Loucy (cell line): Measurements from ENCODE around the gene PDE4A.
A peak's percentile ranks its signal among the peaks of the same experiment; 100 is the strongest.

Source experiments
- H2AFZ ChIP-seq: fragments of 200-600 bp; sonication (generic); 2 replicates; pipeline ENCODE4 v1.6.0; 2016; ENCODE audit warnings: antibody characterized with exemption, mild to moderate bottlenecking, low read length, moderate library complexity
- H3F3A ChIP-seq: fragments of 200-600 bp; 2 replicates; pipeline ENCODE4 v1.6.0; 2016; ENCODE audit warnings: antibody characterized with exemption, low read depth, mild to moderate bottlenecking
- H3K27me3 ChIP-seq: fragments of 200-600 bp; sonication (generic); 2 replicates; pipeline ENCODE4 v1.6.1; 2014; ENCODE audit warnings: low read length, mild to moderate bottlenecking; ENCODE audit not compliant: insufficient read depth, poor library complexity, severe bottlenecking
- H3K36me3 ChIP-seq: fragments of 200-600 bp; sonication (generic); 2 replicates; pipeline ENCODE4 v1.6.1; 2016; ENCODE audit warnings: low read length; ENCODE audit not compliant: insufficient read depth
- H3K4me1 ChIP-seq: fragments of 200-600 bp; sonication (generic); 2 replicates; pipeline ENCODE4 v1.5.1; 2014; ENCODE audit warnings: low read length, mild to moderate bottlenecking; ENCODE audit not compliant: insufficient read depth, poor library complexity, severe bottlenecking
- H3K4me2 ChIP-seq: fragments of 200-600 bp; sonication (generic); 2 replicates; pipeline ENCODE4 v1.6.0; 2014; ENCODE audit warnings: antibody characterized with exemption, low read length, low read depth, mild to moderate bottlenecking; ENCODE audit not compliant: poor library complexity, severe bottlenecking
- H3K4me3 ChIP-seq: fragments of 200-600 bp; sonication (generic); 2 replicates; pipeline ENCODE4 v1.5.1; 2014; ENCODE audit warnings: low read length, mild to moderate bottlenecking, mixed read lengths; ENCODE audit not compliant: poor library complexity, severe bottlenecking
- H3K79me2 ChIP-seq: fragments of 200-600 bp; sonication (generic); 2 replicates; pipeline ENCODE4 v1.6.1; 2014; ENCODE audit warnings: low read length; ENCODE audit not compliant: insufficient read depth
- H3K9ac ChIP-seq: fragments of 200-600 bp; sonication (generic); 2 replicates; pipeline ENCODE4 v1.6.0; 2014; ENCODE audit warnings: mild to moderate bottlenecking, low read depth, low read length, moderate library complexity; ENCODE audit not compliant: poor library complexity, severe bottlenecking
- H3K9me2 ChIP-seq: fragments of 200-600 bp; sonication (generic); replicated peaks from 2 replicates; pipeline ENCODE4 v1.6.1; 2016; ENCODE audit warnings: low read depth, low read length, mixed read lengths
- H3K9me3 ChIP-seq: fragments of 200-600 bp; sonication (generic); 2 replicates; pipeline ENCODE4 v1.6.1; 2014; ENCODE audit warnings: mild to moderate bottlenecking, antibody characterized with exemption, low read length, low read depth; ENCODE audit not compliant: insufficient read depth
- H4K20me1 ChIP-seq: fragments of 200-600 bp; sonication (generic); 2 replicates; pipeline ENCODE4 v1.6.0; 2014; ENCODE audit warnings: antibody characterized with exemption, low read length, mild to moderate bottlenecking; ENCODE audit not compliant: insufficient read depth, poor library complexity, severe bottlenecking
- CTCF ChIP-seq: fragments of 200-600 bp; sonication (generic); conservative IDR thresholded peaks from 2 replicates; pipeline ENCODE4 v1.5.1; 2014; ENCODE audit warnings: mild to moderate bottlenecking, antibody characterized with exemption, low read length
- EZH2phosphoT487 ChIP-seq: fragments of 200-600 bp; IDR thresholded peaks from 2 replicates; pipeline ENCODE4 v1.6.1; 2018; ENCODE audit warnings: antibody characterized with exemption, mild to moderate bottlenecking, moderate library complexity, borderline replicate concordance

The PDE4A gene

GRCh38 chr19:10418235-10418484, 2.2 kb upstream of the PDE4A start:
- Histone ChIP-seq H3K4me1 (peaks cover 11% of the 10 kb centered on the region), H3K36me3 (no peaks in the 10 kb centered on the region), H3K4me2 (peak overlapping the region; percentile 87), H2AFZ (0 out of 2 replicates have a peak overlapping the region, but pooled peaks have one; percentile 84), H3K27me3 (no peaks in the 10 kb centered on the region), H3K9me2 (no peaks in the 10 kb centered on the region), H3K4me3 (no peak overlapping the region), H3K9me3 (peaks cover 3% of the 10 kb centered on the region; the same call in 1 of the 2 replicates), H3K9ac (no peak overlapping the region), H3F3A (no peaks in the 10 kb centered on the region), H3K79me2 (no peaks in the 10 kb centered on the region), H4K20me1 (no peaks in the 10 kb centered on the region)
- TF ChIP-seq EZH2phosphoT487 (no peak), CTCF (no peak)

GRCh38 chr19:10418485-10419199, 1.7 kb upstream of the PDE4A start:
- Histone ChIP-seq H3K4me2 (peak overlapping the region; percentile 87), H3K79me2 (no peaks in the 10 kb centered on the region), H3K27me3 (no peaks in the 10 kb centered on the region), H3K9me2 (no peaks in the 10 kb centered on the region), H3K9me3 (peaks cover 3% of the 10 kb centered on the region; the same call in 1 of the 2 replicates), H4K20me1 (no peaks in the 10 kb centered on the region), H2AFZ (peak overlapping the region; percentile 84), H3K4me1 (peaks cover 12% of the 10 kb centered on the region), H3F3A (no peaks in the 10 kb centered on the region), H3K4me3 (peak overlapping the region; percentile 69), H3K36me3 (no peaks in the 10 kb centered on the region), H3K9ac (peak overlapping the region; percentile 55)
- TF ChIP-seq CTCF = no peak; the same call in 1 of the 2 replicates
- no peak for TF ChIP-seq EZH2phosphoT487

- no peaks in the 10 kb centered on the region for H3K27me3 ChIP-seq
- peak overlapping the region; percentile 72; the same call in 1 of the 2 replicates for H2AFZ ChIP-seq
- no peaks in the 10 kb centered on the region for H3F3A ChIP-seq
Observed at GRCh38 chr19:10419200-10419645, 1.1 kb upstream of the PDE4A start.

More at GRCh38 chr19:10419200-10419645, 1.1 kb upstream of the PDE4A start:
- H3K9me3 ChIP-seq = peaks cover 3% of the 10 kb centered on the region; the same call in 1 of the 2 replicates
- H3K4me1 ChIP-seq = peaks cover 17% of the 10 kb centered on the region
- H4K20me1 ChIP-seq = no peaks in the 10 kb centered on the region
- H3K79me2 ChIP-seq = no peaks in the 10 kb centered on the region
- peak overlapping the region; percentile 55 for H3K9ac ChIP-seq
- H3K9me2 ChIP-seq = no peaks in the 10 kb centered on the region
- no peaks in the 10 kb centered on the region for H3K36me3 ChIP-seq
- peak overlapping the region; percentile 87 for H3K4me2 ChIP-seq
- H3K4me3 ChIP-seq = peak overlapping the region; percentile 69
- TF ChIP-seq EZH2phosphoT487 (no peak), CTCF (no peak)
